ENCODE results near the gene MLST8. TPM values are rescaled to one million over a fixed set of nuclear protein-coding genes. Genes with fewer than 3 reads are reported as not detected.

The MLST8 gene
- total RNA-seq, 4 donors from 2014 or later, result 33.1 to 48.8 (median 42.8) TPM

DNA sequence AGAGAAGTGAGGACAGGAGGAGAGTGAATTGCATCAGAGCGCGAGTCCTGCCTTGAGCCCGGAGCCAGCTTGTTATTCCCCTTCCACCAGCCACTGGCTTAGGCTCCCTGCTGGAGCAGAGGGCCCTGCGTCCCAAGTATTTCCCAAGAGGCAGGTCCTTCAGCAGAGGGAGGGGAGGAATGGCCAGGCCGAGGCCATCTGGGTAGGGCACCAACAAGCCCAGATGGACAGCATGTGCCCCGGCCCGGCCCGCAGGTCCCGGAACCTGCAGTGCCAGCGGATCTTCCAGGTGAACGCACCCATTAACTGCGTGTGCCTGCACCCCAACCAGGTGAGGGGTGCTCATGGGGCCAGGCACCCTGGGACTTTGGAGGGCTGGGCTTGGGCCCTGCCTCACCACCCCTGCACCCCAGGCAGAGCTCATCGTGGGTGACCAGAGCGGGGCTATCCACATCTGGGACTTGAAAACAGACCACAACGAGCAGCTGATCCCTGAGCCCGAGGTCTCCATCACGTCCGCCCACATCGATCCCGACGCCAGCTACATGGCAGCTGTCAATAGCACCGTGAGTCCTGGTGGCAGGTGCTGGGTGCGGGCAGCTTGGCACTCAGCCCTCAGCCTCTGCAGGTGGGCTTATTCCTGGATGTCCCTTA, 1.7 kb downstream of the MLST8 start:
- no peak overlapping the region for H3K4me3 ChIP-seq
- no peak overlapping the region for H3K27ac ChIP-seq
- TF ChIP-seq, protein P1, sequence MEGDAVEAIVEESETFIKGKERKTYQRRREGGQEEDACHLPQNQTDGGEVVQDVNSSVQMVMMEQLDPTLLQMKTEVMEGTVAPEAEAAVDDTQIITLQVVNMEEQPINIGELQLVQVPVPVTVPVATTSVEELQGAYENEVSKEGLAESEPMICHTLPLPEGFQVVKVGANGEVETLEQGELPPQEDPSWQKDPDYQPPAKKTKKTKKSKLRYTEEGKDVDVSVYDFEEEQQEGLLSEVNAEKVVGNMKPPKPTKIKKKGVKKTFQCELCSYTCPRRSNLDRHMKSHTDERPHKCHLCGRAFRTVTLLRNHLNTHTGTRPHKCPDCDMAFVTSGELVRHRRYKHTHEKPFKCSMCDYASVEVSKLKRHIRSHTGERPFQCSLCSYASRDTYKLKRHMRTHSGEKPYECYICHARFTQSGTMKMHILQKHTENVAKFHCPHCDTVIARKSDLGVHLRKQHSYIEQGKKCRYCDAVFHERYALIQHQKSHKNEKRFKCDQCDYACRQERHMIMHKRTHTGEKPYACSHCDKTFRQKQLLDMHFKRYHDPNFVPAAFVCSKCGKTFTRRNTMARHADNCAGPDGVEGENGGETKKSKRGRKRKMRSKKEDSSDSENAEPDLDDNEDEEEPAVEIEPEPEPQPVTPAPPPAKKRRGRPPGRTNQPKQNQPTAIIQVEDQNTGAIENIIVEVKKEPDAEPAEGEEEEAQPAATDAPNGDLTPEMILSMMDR (IDR thresholded peaks at IDR 0.05), result no peak
- TF ChIP-seq POLR2A (IDR thresholded peaks at IDR 0.05), result no peak
- intact Hi-C loops (cut with DNase I), result no loop called here
- H3K9me3 ChIP-seq, result no peaks in the 10 kb centered on the region
- H3K27me3 ChIP-seq, result no peaks in the 10 kb centered on the region
- peaks cover 14 to 43% (median 25%) of the 10 kb centered on the region in 3 donors for H3K36me3 ChIP-seq
- peaks cover 13 to 28% (median 23%) of the 10 kb centered on the region in 3 donors for H3K4me1 ChIP-seq
- 93% methylated on average over 3 of the region's 23 CpGs; no CpG with 5 or more reads in 1 of the 2 donors for WGBS, 2 donors
- DNase-seq, result no peak

DNA sequence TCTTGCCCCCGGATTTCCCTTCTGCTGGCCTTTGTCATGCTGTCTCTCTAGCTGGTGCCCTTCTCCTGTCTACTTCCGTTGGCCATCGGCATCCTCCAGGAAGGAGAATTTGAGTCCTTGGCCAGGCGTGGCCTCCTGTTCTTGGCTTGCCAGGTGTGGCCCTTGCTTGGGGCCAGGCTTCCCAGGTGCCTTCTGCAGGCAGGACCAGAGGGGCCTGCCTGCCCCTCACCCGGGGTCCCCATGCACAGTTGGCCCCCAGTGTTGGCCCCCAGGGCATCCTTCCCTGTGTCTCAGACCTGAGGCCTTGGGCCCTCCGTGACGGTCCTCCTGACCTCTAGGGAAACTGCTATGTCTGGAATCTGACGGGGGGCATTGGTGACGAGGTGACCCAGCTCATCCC, 2.6 kb downstream of the MLST8 start:
- 89 to 96% methylated on average over 3 of the region's 9 CpGs for WGBS, 2 donors
- H3K36me3 ChIP-seq, result peaks cover 14 to 43% (median 25%) of the 10 kb centered on the region in 3 donors
- H3K27me3 ChIP-seq, result no peaks in the 10 kb centered on the region
- H3K4me3 ChIP-seq, result no peak overlapping the region
- intact Hi-C loops (cut with DNase I), result no loop called here
- DNase-seq, result no peak
- TF ChIP-seq, protein P1 (IDR thresholded peaks at IDR 0.05), result no peak
- TF ChIP-seq POLR2A (IDR thresholded peaks at IDR 0.05), result no peak
- no peaks in the 10 kb centered on the region for H3K9me3 ChIP-seq
- no peak overlapping the region for H3K27ac ChIP-seq
- peaks cover 21 to 38% (median 32%) of the 10 kb centered on the region in 3 donors for H3K4me1 ChIP-seq

- no peaks in the 10 kb centered on the region for H3K27me3 ChIP-seq
- H3K36me3 ChIP-seq, result peaks cover 14 to 43% (median 25%) of the 10 kb centered on the region in 3 donors
- H3K4me1 ChIP-seq, result peaks cover 25 to 42% (median 36%) of the 10 kb centered on the region in 3 donors
- no peak overlapping the region for H3K4me3 ChIP-seq
- no peak overlapping the region for H3K27ac ChIP-seq
- no peak for DNase-seq
- TF ChIP-seq, protein P1 (IDR thresholded peaks at IDR 0.05), result no peak
- no peak for TF ChIP-seq POLR2A (IDR thresholded peaks at IDR 0.05)
- intact Hi-C loops (cut with DNase I), result no loop called here
- no peaks in the 10 kb centered on the region for H3K9me3 ChIP-seq
- WGBS, 2 donors, result 78 to 89% methylated on average over 5 to 9 of the region's 23 CpGs
Observed at GRCh38 chr16:2208308-2208707, 3.1 kb downstream of the MLST8 start.

DNA sequence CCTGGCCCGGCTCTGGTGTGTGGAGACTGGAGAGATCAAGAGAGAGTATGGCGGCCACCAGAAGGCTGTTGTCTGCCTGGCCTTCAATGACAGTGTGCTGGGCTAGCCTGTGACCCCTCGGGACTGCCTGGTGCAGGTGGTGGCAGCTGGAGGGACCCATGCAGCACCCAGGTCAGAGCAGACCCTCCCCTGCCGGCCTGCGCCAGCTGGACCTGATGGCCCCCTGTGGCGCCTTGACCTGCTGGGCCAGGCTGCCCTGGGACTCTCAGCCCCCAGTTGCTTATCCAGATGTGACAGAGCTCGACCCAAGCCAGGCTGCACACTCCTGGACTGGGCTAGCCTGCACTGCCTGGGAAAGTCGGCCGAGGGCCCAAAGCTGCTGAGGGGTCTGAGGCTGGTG, 3.5 kb downstream of the MLST8 start:
- H3K9me3 ChIP-seq, result no peaks in the 10 kb centered on the region
- DNase-seq, result no peak
- intact Hi-C loops (cut with DNase I), result no loop called here
- H3K4me1 ChIP-seq, result peaks cover 30 to 47% (median 41%) of the 10 kb centered on the region in 3 donors
- no peak for TF ChIP-seq POLR2A (IDR thresholded peaks at IDR 0.05)
- TF ChIP-seq, protein P1 (IDR thresholded peaks at IDR 0.05), result no peak
- no peak overlapping the region for H3K27ac ChIP-seq
- no peak overlapping the region for H3K4me3 ChIP-seq
- peaks cover 14 to 43% (median 25%) of the 10 kb centered on the region in 3 donors for H3K36me3 ChIP-seq
- 80 to 100% methylated on average over 2 to 3 of the region's 9 CpGs for WGBS, 2 donors
- no peaks in the 10 kb centered on the region for H3K27me3 ChIP-seq

GRCh38 chr16:2209258-2210008, 4.2 kb downstream of the MLST8 start:
- H3K36me3 ChIP-seq, result peaks cover 14 to 43% (median 25%) of the 10 kb centered on the region in 3 donors

More at GRCh38 chr16:2209258-2210008, 4.2 kb downstream of the MLST8 start:
- Histone ChIP-seq H3K27ac (no peak overlapping the region), H3K4me1 (peaks cover 33 to 54% (median 47%) of the 10 kb centered on the region in 3 donors), H3K27me3 (no peaks in the 10 kb centered on the region), H3K4me3 (no peak overlapping the region), H3K9me3 (no peaks in the 10 kb centered on the region)
- TF ChIP-seq, protein P1 (IDR thresholded peaks at IDR 0.05), result no peak
- TF ChIP-seq POLR2A (IDR thresholded peaks at IDR 0.05), result no peak
- WGBS, 2 donors, result 100% methylated on average over 4 of the region's 29 CpGs; no CpG with 5 or more reads in 1 of the 2 donors
- no peak for DNase-seq
- intact Hi-C loops (cut with DNase I), result no loop called here
